Measurements from ENCODE around the gene FKBP1B. TPM values are rescaled to one million over a fixed set of nuclear protein-coding genes. Genes with fewer than 3 reads are reported as not detected.

FKBP1B gene
- total and polyA plus RNA-seq, 2 donors (not counting 3 experiments of a cell fraction or from before 2014, with no cell fraction given): 12.9 to 40.2 TPM

DNA sequence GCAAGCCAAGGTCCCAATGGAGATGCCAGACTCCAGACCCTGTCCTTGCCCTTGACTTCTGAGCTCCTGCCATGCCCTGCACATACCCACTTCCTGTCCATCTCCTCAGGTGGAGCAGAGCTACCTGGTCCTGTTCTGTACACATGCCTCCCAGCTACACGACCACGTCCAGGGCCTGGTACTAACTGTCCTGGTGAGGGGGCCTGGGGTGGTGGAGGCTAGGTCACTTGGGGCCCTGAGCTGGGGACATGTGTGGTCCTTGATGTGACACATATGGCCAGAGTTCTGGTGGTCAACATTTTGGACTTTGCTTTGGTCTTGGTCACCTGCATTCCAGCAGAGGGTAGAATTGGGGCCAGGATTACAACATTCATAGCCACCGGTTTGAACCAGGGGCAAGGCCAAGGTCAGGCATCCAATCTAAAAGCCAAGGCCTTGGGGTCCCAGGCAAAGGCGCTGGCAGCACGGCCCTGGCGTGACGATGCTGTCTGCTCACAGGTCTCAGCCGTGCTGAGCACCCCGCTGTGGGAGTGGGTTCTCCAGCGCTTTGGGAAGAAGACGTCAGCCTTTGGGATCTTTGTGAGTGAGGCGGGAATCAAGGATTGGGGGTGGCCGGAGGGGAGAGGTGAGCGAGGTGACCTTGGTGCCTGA lies 27.1 kb upstream of the FKBP1B start:
- Histone ChIP-seq H3K4me1 (ENCODE audit: control insufficient read depth, extremely low read depth, insufficient read depth, low read length) (no peaks in the 10 kb centered on the region), H3K27ac (ENCODE audit: insufficient read depth, low read depth, low read length) (no peak overlapping the region), H2AFZ (ENCODE audit: low read depth, low read length) (no peak overlapping the region), H3K36me3 (ENCODE audit: control insufficient read depth in 2 of 2, extremely low read depth in 1 of 2, insufficient read depth in 2 of 2, low read length in 2 of 2) (peaks cover 0 to 2% of the 10 kb centered on the region in 2 experiments), H3K79me2 (ENCODE audit: control insufficient read depth, insufficient read depth, low read length) (no peaks in the 10 kb centered on the region), H3K4me2 (ENCODE audit: insufficient read depth, low read length) (no peak overlapping the region), H3K9me1 (replicated peaks; ENCODE audit: control insufficient read depth, extremely low read depth, insufficient read depth, low read length) (no peaks in the 10 kb centered on the region), H4K20me1 (replicated peaks; ENCODE audit: control insufficient read depth, extremely low read depth, insufficient read depth, low read length) (no peaks in the 10 kb centered on the region), H3K4me3 (replicated peaks in 1 of 3; ENCODE audit: insufficient read depth in 1 of 3, low read depth in 1 of 3, low read length in 3 of 3) (no peak overlapping the region), H3K9ac (replicated peaks; ENCODE audit: extremely low read depth, insufficient read depth, low read length) (no peak overlapping the region), H3K9me3 (replicated peaks; ENCODE audit: control insufficient read depth, insufficient read depth, low read length) (no peaks in the 10 kb centered on the region), H3K27me3 (ENCODE audit: control insufficient read depth in 2 of 2, insufficient read depth in 2 of 2, low read length in 2 of 2) (no peaks in the 10 kb centered on the region)
- ChIA-PET CTCF (interaction anchor here (0.8 to 2.6 kb wide), 3 partner anchors 41 to 198 kb away, joined by 3 to 13 read pairs (median 3); partner anchors contain the start of gene ATAD2B), POLR2A (no interaction called here)
- dilution Hi-C loops (cut with MboI; ENCODE audit: extremely low pct_ligation_motif_present, low sequenced_read_pairs): no loop called here
- no peak for TF ChIP-seq POLR2AphosphoS5 (IDR thresholded peaks at IDR 0.05; ENCODE audit: insufficient read depth, low read depth, low read length)
- TF ChIP-seq, protein P1, sequence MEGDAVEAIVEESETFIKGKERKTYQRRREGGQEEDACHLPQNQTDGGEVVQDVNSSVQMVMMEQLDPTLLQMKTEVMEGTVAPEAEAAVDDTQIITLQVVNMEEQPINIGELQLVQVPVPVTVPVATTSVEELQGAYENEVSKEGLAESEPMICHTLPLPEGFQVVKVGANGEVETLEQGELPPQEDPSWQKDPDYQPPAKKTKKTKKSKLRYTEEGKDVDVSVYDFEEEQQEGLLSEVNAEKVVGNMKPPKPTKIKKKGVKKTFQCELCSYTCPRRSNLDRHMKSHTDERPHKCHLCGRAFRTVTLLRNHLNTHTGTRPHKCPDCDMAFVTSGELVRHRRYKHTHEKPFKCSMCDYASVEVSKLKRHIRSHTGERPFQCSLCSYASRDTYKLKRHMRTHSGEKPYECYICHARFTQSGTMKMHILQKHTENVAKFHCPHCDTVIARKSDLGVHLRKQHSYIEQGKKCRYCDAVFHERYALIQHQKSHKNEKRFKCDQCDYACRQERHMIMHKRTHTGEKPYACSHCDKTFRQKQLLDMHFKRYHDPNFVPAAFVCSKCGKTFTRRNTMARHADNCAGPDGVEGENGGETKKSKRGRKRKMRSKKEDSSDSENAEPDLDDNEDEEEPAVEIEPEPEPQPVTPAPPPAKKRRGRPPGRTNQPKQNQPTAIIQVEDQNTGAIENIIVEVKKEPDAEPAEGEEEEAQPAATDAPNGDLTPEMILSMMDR (IDR thresholded peaks at IDR 0.05; ENCODE audit: extremely low read depth in 1 of 2, insufficient read depth in 1 of 2, low read depth in 1 of 2, low read length in 2 of 2): no peak
- no peak for TF ChIP-seq JUN (IDR thresholded peaks at IDR 0.05; ENCODE audit: borderline replicate concordance, insufficient read depth, insufficient read length, low read depth)
- no peak for TF ChIP-seq MYC (IDR thresholded peaks at IDR 0.05; ENCODE audit: low read depth, low read length)
- no peak for TF ChIP-seq POLR2A (IDR thresholded peaks at IDR 0.05; ENCODE audit: low read depth, low read length)
- TF ChIP-seq EZH2 (IDR thresholded peaks at IDR 0.05; ENCODE audit: borderline replicate concordance, low read depth, low read length, severe bottlenecking): no peak
- TF ChIP-seq FOS (IDR thresholded peaks at IDR 0.05; ENCODE audit: borderline replicate concordance, insufficient read depth, low read length): no peak
- TF ChIP-seq, protein P2, sequence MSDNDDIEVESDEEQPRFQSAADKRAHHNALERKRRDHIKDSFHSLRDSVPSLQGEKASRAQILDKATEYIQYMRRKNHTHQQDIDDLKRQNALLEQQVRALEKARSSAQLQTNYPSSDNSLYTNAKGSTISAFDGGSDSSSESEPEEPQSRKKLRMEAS (IDR thresholded peaks at IDR 0.05; ENCODE audit: insufficient read depth, insufficient read length): no peak
- TF ChIP-seq GATA2 (IDR thresholded peaks at IDR 0.05; ENCODE audit: insufficient read depth, insufficient read length, low read depth, low read length): no peak
- DNase-seq (ENCODE audit: low read depth, low spot score) (no peak), FAIRE-seq (no peak)
- intact Hi-C loops (cut with micrococcal nuclease): no loop called here
- BruUV-seq (replicated peaks): no TSS peak
